HepG2 (cell line): ENCODE measurements around the gene BPI. TPM values are rescaled to one million over a fixed set of nuclear protein-coding genes. Genes with fewer than 3 reads are reported as not detected.

ENCODE experiments used
- CEBPB ChIP-seq: IDR thresholded peaks from 2 replicates; pipeline ENCODE4 v1.6.1; 2011; ENCODE audit warnings: low read depth, low read length, improper control_type of control experiment, borderline replicate concordance
- CHCHD3 ChIP-seq: sonication (generic); formaldehyde crosslinking; IDR thresholded peaks from 2 replicates; pipeline ENCODE4 v1.8.0; 2022; ENCODE audit warnings: mild to moderate bottlenecking, missing genetic modification reagents, moderate library complexity
- GFI1 ChIP-seq: sonication (generic); formaldehyde crosslinking; IDR thresholded peaks from 2 replicates; pipeline ENCODE4 v1.5.0; 2020; ENCODE audit warnings: missing genetic modification reagents, mild to moderate bottlenecking, borderline replicate concordance
- NCOR1 ChIP-seq: fragments of 200-600 bp; sonication (generic); IDR thresholded peaks from 2 replicates; pipeline ENCODE4 v1.7.0; 2017; ENCODE audit warnings: antibody characterized with exemption, low read length, borderline replicate concordance
- NR2F2 ChIP-seq: IDR thresholded peaks from 2 replicates; pipeline ENCODE4 v1.6.1; 2012; ENCODE audit warnings: low read depth, inconsistent platforms, borderline replicate concordance
- POLR2AphosphoS5 ChIP-seq: IDR thresholded peaks from 2 replicates; pipeline ENCODE4 v1.6.1; 2012; ENCODE audit warnings: low read depth, low read length
- SALL1 ChIP-seq: sonication (generic); formaldehyde crosslinking; IDR thresholded peaks from 2 replicates; pipeline ENCODE4 v1.8.0; 2022; ENCODE audit warnings: mild to moderate bottlenecking, missing genetic modification reagents
- SOX5 ChIP-seq: IDR thresholded peaks from 2 replicates; pipeline ENCODE4 v1.6.1; 2016; ENCODE audit warnings: borderline replicate concordance
- ZBTB7A ChIP-seq: sonication (generic); formaldehyde crosslinking; IDR thresholded peaks from 2 replicates; pipeline ENCODE4 v1.8.0; 2022; ENCODE audit warnings: mild to moderate bottlenecking, missing genetic modification reagents
- ZBTB8A ChIP-seq: sonication (generic); formaldehyde crosslinking; IDR thresholded peaks from 2 replicates; pipeline ENCODE4 v1.4.0; 2020; ENCODE audit warnings: mild to moderate bottlenecking, low read depth, missing genetic modification reagents, borderline replicate concordance
- ZMYM2 ChIP-seq: sonication (generic); formaldehyde crosslinking; IDR thresholded peaks from 2 replicates; pipeline ENCODE4 v1.8.0; 2022; ENCODE audit warnings: mild to moderate bottlenecking, missing genetic modification reagents
- ZNF224 ChIP-seq: sonication (generic); formaldehyde crosslinking; IDR thresholded peaks from 2 replicates; pipeline ENCODE4 v1.5.0; 2020; ENCODE audit warnings: mild to moderate bottlenecking, missing genetic modification reagents
- ZNF292 ChIP-seq: sonication (generic); formaldehyde crosslinking; IDR thresholded peaks from 2 replicates; pipeline ENCODE4 v1.8.1; 2022; ENCODE audit warnings: mild to moderate bottlenecking, low read depth, missing genetic modification reagents, borderline replicate concordance
- ZNF543 ChIP-seq: sonication (generic); formaldehyde crosslinking; IDR thresholded peaks from 2 replicates; pipeline ENCODE4 v1.4.0; 2020; ENCODE audit warnings: mild to moderate bottlenecking, missing genetic modification reagents
- ZNF670 ChIP-seq: sonication (generic); formaldehyde crosslinking; IDR thresholded peaks from 2 replicates; pipeline ENCODE4 v1.8.0; 2022; ENCODE audit warnings: mild to moderate bottlenecking, missing genetic modification reagents, borderline replicate concordance
- ZNF7 ChIP-seq: IDR thresholded peaks from 2 replicates; pipeline ENCODE4 v1.6.1; 2016; ENCODE audit warnings: missing biosample characterization, missing genetic modification reagents
- ZNF792 ChIP-seq: IDR thresholded peaks from 2 replicates; pipeline ENCODE4 v1.6.1; 2016
- polyA plus RNA-seq, 8 experiments: library from polyadenylated mRNA; depleted of rRNA in 3 of 8; stranded (reverse) in 7 of 8; unstranded in 1 of 8; fragments of >200 nt; fragmentation: Illumina TruSeq in 4 of 8; extraction: Trizol in 4 of 8; gene quantifications; 2 replicates each; pipeline versions ENCODE4 v1.2.1 to v1.2.3, GENCODE V29; 2011 to 2016; ENCODE audit warnings: low read depth in 4 of 8, missing spikeins in 1 of 8, mixed read lengths in 1 of 8; ENCODE audit not compliant: insufficient read depth in 1 of 8
- total RNA-seq, 5 experiments: library from RNA; depleted of rRNA; stranded (reverse); fragments of >200 nt; fragmentation: Illumina TruSeq; extraction: Trizol; gene quantifications; 2 replicates each; pipeline ENCODE4 v1.2.3, GENCODE V29; 2016; ENCODE audit warnings: low read depth in 1 of 5
- TF ChIP-seq, protein P1 (sequence below): sonication (generic); formaldehyde crosslinking; IDR thresholded peaks from 2 replicates; pipeline ENCODE4 v1.8.1; 2023; ENCODE audit warnings: mild to moderate bottlenecking, moderate library complexity, missing genetic modification reagents
- TF ChIP-seq, protein P2 (sequence below): sonication (generic); formaldehyde crosslinking; IDR thresholded peaks from 2 replicates; pipeline ENCODE4 v1.8.0; 2022; ENCODE audit warnings: mild to moderate bottlenecking, missing genetic modification reagents; ENCODE audit not compliant: insufficient replicate concordance
- TF ChIP-seq, protein P3 (sequence below): sonication (generic); formaldehyde crosslinking; IDR thresholded peaks from 2 replicates; pipeline ENCODE4 v1.8.1; 2022; ENCODE audit warnings: mild to moderate bottlenecking, missing genetic modification reagents
- TF ChIP-seq, protein P4 (sequence below): sonication (generic); formaldehyde crosslinking; conservative IDR thresholded peaks from 2 replicates; pipeline ENCODE4 v1.4.0; 2020; ENCODE audit warnings: missing genetic modification reagents
- TF ChIP-seq, protein P5 (sequence below): sonication (generic); formaldehyde crosslinking; IDR thresholded peaks from 2 replicates; pipeline ENCODE4 v1.8.0; 2022; ENCODE audit warnings: missing genetic modification reagents, mild to moderate bottlenecking, moderate library complexity, borderline replicate concordance

BPI gene
- total and polyA plus RNA-seq, 2 of the 13 experiments (the other 11 are each of a cell fraction or from before 2014, with no cell fraction given), result not detected

DNA sequence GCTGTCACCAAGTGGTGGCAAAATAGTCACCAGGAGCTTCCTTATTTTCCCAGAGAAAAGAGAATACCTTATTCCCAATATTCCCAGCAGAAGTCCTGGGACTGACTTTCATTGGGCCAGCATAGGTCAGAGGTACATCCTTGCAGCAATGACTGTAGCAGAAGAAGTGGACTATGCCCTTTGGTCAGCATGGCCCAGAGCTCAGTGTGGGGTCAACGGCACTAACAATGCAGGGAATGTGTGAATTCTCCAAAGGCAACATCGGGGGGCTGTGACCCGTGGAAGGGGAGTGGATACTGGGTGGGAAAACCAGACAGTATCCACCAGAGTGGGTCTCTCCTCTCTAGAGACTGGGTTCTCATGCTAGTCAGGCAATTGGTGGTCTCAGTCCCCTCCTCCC is 26.7 kb downstream of the BPI start (continued):
- TF ChIP-seq NR2F2 (peak; percentile 70), ZMYM2 (CRISPR knock-in tag) (peak; percentile 62; the same call in 1 of the 2 replicates), ZBTB7A (CRISPR knock-in tag) (peak; percentile 58; the same call in 1 of the 2 replicates), CEBPB (peak; percentile 35; the same call in 1 of the 2 replicates), SOX5 (CRISPR knock-in tag) (0 out of 2 replicates have a peak, but pooled peaks have one; percentile 41), POLR2AphosphoS5 (no peak), NCOR1 (peak; percentile 88), ZNF670 (CRISPR knock-in tag) (0 out of 2 replicates have a peak, but pooled peaks have one; percentile 47), ZNF224 (0 out of 2 replicates have a peak, but pooled peaks have one; percentile 49), GFI1 (CRISPR knock-in tag) (no peak), SALL1 (CRISPR knock-in tag) (peak; percentile 73; the same call in 1 of the 2 replicates), ZNF292 (CRISPR knock-in tag) (0 out of 2 replicates have a peak, but pooled peaks have one; percentile 41), ZBTB8A (CRISPR knock-in tag) (no peak), ZNF7 (CRISPR knock-in tag) (0 out of 2 replicates have a peak, but pooled peaks have one; percentile 60), ZNF792 (CRISPR knock-in tag) (no peak), CHCHD3 (no peak), ZNF543 (CRISPR knock-in tag) (no peak)
- TF ChIP-seq, protein P1, sequence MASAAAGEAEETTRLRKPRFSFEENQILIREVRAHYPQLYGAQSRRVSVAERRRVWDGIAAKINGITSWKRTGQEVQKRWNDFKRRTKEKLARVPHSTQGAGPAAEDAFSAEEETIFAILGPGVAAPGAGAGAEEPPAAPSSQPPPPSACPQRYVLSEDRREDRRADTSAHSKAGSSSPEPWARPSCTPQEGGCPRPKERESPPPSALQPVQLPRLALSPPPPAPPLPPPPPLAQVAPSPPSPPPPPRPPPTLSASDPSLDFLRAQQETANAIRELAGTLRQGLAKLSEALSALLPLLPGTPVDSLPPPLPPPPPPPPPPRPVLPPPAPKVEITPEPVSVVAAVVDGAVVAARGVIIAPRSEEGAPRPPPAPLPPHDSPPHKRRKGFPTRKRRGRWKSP (CRISPR knock-in tag), result no peak
- TF ChIP-seq, protein P2, sequence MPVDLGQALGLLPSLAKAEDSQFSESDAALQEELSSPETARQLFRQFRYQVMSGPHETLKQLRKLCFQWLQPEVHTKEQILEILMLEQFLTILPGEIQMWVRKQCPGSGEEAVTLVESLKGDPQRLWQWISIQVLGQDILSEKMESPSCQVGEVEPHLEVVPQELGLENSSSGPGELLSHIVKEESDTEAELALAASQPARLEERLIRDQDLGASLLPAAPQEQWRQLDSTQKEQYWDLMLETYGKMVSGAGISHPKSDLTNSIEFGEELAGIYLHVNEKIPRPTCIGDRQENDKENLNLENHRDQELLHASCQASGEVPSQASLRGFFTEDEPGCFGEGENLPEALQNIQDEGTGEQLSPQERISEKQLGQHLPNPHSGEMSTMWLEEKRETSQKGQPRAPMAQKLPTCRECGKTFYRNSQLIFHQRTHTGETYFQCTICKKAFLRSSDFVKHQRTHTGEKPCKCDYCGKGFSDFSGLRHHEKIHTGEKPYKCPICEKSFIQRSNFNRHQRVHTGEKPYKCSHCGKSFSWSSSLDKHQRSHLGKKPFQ, result peak; percentile 37
- TF ChIP-seq, protein P3, sequence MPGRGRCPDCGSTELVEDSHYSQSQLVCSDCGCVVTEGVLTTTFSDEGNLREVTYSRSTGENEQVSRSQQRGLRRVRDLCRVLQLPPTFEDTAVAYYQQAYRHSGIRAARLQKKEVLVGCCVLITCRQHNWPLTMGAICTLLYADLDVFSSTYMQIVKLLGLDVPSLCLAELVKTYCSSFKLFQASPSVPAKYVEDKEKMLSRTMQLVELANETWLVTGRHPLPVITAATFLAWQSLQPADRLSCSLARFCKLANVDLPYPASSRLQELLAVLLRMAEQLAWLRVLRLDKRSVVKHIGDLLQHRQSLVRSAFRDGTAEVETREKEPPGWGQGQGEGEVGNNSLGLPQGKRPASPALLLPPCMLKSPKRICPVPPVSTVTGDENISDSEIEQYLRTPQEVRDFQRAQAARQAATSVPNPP (CRISPR knock-in tag), result no peak
- TF ChIP-seq, protein P4, sequence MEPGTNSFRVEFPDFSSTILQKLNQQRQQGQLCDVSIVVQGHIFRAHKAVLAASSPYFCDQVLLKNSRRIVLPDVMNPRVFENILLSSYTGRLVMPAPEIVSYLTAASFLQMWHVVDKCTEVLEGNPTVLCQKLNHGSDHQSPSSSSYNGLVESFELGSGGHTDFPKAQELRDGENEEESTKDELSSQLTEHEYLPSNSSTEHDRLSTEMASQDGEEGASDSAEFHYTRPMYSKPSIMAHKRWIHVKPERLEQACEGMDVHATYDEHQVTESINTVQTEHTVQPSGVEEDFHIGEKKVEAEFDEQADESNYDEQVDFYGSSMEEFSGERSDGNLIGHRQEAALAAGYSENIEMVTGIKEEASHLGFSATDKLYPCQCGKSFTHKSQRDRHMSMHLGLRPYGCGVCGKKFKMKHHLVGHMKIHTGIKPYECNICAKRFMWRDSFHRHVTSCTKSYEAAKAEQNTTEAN, result no peak
- TF ChIP-seq, protein P5, sequence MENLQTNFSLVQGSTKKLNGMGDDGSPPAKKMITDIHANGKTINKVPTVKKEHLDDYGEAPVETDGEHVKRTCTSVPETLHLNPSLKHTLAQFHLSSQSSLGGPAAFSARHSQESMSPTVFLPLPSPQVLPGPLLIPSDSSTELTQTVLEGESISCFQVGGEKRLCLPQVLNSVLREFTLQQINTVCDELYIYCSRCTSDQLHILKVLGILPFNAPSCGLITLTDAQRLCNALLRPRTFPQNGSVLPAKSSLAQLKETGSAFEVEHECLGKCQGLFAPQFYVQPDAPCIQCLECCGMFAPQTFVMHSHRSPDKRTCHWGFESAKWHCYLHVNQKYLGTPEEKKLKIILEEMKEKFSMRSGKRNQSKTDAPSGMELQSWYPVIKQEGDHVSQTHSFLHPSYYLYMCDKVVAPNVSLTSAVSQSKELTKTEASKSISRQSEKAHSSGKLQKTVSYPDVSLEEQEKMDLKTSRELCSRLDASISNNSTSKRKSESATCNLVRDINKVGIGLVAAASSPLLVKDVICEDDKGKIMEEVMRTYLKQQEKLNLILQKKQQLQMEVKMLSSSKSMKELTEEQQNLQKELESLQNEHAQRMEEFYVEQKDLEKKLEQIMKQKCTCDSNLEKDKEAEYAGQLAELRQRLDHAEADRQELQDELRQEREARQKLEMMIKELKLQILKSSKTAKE (CRISPR knock-in tag), result peak; percentile 42; the same call in 1 of the 2 replicates
